GM23338 (cell line): ENCODE measurements around the gene PSMA1. TPM values are rescaled to one million over a fixed set of nuclear protein-coding genes. Genes with fewer than 3 reads are reported as not detected.

Experiments used
- CREB1 ChIP-seq: fragments of 250-450 bp; sonication (Bioruptor Pico); IDR thresholded peaks from 2 replicates; pipeline ENCODE4 v1.5.0; 2020; ENCODE audit warnings: low read depth, mild to moderate bottlenecking, moderate library complexity
- EZH2 ChIP-seq: fragments of 200-600 bp; sonication (generic); IDR thresholded peaks from one replicate; pipeline ENCODE4 v1.8.0; 2017; ENCODE audit warnings: antibody characterized with exemption, mild to moderate bottlenecking, low read depth; ENCODE audit not compliant: unreplicated experiment
- EZH2phosphoT487 ChIP-seq: fragments of 200-600 bp; sonication (generic); IDR thresholded peaks from one replicate; pipeline ENCODE4 v1.8.1; 2018; ENCODE audit warnings: antibody characterized with exemption; ENCODE audit not compliant: unreplicated experiment
- NANOG ChIP-seq: IDR thresholded peaks from 2 replicates; pipeline ENCODE4 v1.6.1; 2016; ENCODE audit warnings: antibody characterized with exemption, borderline replicate concordance
- POLR2AphosphoS5 ChIP-seq: IDR thresholded peaks from 2 replicates; pipeline ENCODE4 v1.6.1; 2016; ENCODE audit warnings: antibody characterized with exemption, low read depth
- REST ChIP-seq: IDR thresholded peaks from one replicate; pipeline ENCODE4 v1.6.1; 2018; ENCODE audit warnings: antibody characterized with exemption; ENCODE audit not compliant: unreplicated experiment
- ZNF114 ChIP-seq: fragments of 250-450 bp; sonication (Bioruptor Pico); IDR thresholded peaks from 2 replicates; pipeline ENCODE4 v1.5.0; 2020; ENCODE audit warnings: mild to moderate bottlenecking, moderate library complexity
- polyA plus RNA-seq: library from polyadenylated mRNA; unstranded; fragments of >200 nt; fragmentation: Nextera tagmentation; extraction: Ambion mirVana; gene quantifications from 2 replicates; pipeline ENCODE4 v1.2.1, GENCODE V29; 2016
- total RNA-seq: library from RNA; depleted of rRNA; stranded (reverse); fragments of >200 nt; shearing (Covaris generic); gene quantifications from 2 replicates; pipeline ENCODE4 v1.2.3, GENCODE V29; 2014
- TF ChIP-seq, protein P1 (sequence below): fragments of 250-450 bp; sonication (Bioruptor Pico); IDR thresholded peaks from 2 replicates; pipeline ENCODE4 v1.5.0; 2020; ENCODE audit warnings: mild to moderate bottlenecking, moderate library complexity
- TF ChIP-seq, protein P2 (sequence below), 2 experiments: fragments of 200-600 bp in 1 of 2; sonication (generic) in 1 of 2; conservative IDR thresholded peaks; 2 replicates each; pipeline versions ENCODE4 v1.5.1 to v1.6.1; 2016 to 2017; ENCODE audit warnings: antibody characterized with exemption in 2 of 2, low read depth in 2 of 2, mild to moderate bottlenecking in 2 of 2, moderate library complexity in 1 of 2

Gene PSMA1
- total and polyA plus RNA-seq, 2 experiments from 2014 or later: 169 to 338 TPM

DNA sequence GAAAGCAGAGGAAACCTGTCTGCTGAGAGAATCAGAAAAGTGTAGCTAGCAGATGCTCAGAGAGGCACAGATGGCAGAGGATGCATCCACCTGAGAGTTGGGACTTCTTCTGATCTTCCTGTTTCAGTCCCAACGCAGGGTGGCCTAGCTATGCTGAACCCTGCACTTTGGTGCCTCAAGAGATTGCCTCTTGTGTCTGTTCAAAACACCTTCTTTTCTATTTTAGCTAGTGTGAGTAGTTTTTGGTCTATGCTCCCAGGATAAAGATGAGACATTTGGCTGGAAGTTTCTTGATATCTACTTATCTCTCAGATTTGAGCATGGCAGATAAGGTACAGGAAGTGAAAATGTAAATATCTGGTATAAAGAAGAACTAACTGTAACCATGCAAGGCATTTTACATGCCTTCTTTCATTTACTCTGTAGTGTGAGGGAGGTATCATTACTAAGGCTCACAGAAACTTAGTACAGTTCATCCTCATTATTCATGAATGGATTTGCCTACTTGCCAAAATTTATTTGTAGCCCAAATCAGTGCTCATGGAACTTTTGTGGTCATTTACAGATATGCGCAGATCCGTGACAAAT lies 47.0 kb upstream of the PSMA1 start (continued):
- TF ChIP-seq, protein P1, sequence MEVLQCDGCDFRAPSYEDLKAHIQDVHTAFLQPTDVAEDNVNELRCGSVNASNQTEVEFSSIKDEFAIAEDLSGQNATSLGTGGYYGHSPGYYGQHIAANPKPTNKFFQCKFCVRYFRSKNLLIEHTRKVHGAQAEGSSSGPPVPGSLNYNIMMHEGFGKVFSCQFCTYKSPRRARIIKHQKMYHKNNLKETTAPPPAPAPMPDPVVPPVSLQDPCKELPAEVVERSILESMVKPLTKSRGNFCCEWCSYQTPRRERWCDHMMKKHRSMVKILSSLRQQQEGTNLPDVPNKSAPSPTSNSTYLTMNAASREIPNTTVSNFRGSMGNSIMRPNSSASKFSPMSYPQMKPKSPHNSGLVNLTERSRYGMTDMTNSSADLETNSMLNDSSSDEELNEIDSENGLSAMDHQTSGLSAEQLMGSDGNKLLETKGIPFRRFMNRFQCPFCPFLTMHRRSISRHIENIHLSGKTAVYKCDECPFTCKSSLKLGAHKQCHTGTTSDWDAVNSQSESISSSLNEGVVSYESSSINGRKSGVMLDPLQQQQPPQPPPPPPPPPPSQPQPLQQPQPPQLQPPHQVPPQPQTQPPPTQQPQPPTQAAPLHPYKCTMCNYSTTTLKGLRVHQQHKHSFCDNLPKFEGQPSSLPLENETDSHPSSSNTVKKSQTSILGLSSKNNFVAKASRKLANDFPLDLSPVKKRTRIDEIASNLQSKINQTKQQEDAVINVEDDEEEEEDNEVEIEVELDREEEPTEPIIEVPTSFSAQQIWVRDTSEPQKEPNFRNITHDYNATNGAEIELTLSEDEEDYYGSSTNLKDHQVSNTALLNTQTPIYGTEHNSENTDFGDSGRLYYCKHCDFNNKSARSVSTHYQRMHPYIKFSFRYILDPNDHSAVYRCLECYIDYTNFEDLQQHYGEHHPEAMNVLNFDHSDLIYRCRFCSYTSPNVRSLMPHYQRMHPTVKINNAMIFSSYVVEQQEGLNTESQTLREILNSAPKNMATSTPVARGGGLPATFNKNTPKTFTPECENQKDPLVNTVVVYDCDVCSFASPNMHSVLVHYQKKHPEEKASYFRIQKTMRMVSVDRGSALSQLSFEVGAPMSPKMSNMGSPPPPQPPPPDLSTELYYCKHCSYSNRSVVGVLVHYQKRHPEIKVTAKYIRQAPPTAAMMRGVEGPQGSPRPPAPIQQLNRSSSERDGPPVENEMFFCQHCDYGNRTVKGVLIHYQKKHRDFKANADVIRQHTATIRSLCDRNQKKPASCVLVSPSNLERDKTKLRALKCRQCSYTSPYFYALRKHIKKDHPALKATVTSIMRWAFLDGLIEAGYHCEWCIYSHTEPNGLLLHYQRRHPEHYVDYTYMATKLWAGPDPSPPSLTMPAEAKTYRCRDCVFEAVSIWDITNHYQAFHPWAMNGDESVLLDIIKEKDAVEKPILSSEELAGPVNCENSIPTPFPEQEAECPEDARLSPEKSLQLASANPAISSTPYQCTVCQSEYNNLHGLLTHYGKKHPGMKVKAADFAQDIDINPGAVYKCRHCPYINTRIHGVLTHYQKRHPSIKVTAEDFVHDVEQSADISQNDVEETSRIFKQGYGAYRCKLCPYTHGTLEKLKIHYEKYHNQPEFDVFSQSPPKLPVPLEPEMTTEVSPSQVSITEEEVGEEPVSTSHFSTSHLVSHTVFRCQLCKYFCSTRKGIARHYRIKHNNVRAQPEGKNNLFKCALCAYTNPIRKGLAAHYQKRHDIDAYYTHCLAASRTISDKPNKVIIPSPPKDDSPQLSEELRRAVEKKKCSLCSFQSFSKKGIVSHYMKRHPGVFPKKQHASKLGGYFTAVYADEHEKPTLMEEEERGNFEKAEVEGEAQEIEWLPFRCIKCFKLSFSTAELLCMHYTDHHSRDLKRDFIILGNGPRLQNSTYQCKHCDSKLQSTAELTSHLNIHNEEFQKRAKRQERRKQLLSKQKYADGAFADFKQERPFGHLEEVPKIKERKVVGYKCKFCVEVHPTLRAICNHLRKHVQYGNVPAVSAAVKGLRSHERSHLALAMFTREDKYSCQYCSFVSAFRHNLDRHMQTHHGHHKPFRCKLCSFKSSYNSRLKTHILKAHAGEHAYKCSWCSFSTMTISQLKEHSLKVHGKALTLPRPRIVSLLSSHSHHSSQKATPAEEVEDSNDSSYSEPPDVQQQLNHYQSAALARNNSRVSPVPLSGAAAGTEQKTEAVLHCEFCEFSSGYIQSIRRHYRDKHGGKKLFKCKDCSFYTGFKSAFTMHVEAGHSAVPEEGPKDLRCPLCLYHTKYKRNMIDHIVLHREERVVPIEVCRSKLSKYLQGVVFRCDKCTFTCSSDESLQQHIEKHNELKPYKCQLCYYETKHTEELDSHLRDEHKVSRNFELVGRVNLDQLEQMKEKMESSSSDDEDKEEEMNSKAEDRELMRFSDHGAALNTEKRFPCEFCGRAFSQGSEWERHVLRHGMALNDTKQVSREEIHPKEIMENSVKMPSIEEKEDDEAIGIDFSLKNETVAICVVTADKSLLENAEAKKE (CRISPR knock-in tag): no peak
- TF ChIP-seq, protein P2, sequence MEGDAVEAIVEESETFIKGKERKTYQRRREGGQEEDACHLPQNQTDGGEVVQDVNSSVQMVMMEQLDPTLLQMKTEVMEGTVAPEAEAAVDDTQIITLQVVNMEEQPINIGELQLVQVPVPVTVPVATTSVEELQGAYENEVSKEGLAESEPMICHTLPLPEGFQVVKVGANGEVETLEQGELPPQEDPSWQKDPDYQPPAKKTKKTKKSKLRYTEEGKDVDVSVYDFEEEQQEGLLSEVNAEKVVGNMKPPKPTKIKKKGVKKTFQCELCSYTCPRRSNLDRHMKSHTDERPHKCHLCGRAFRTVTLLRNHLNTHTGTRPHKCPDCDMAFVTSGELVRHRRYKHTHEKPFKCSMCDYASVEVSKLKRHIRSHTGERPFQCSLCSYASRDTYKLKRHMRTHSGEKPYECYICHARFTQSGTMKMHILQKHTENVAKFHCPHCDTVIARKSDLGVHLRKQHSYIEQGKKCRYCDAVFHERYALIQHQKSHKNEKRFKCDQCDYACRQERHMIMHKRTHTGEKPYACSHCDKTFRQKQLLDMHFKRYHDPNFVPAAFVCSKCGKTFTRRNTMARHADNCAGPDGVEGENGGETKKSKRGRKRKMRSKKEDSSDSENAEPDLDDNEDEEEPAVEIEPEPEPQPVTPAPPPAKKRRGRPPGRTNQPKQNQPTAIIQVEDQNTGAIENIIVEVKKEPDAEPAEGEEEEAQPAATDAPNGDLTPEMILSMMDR (conservative IDR thresholded peaks at IDR 0.05; ENCODE audit: low read depth in 2 of 2): no peak
- no peak for TF ChIP-seq CREB1 (CRISPR knock-in tag)
- TF ChIP-seq EZH2phosphoT487: no peak
- no peak for TF ChIP-seq EZH2
- TF ChIP-seq POLR2AphosphoS5: no peak
- TF ChIP-seq REST: no peak
- TF ChIP-seq NANOG: no peak
- TF ChIP-seq ZNF114 (CRISPR knock-in tag): no peak
